Measurements from ENCODE around the gene TPM4.

- TF ChIP-seq USF1 (IDR thresholded peaks at IDR 0.05) (no peak), RAD21 (IDR thresholded peaks at IDR 0.05; ENCODE audit: low read depth) (no peak), NFIC (IDR thresholded peaks at IDR 0.05) (no peak)
Observed at GRCh38 chr19:16045893-16046292, 30.4 kb upstream of the TPM4 start.
